ENCODE data around the gene GAREM1.

Gene GAREM1

GRCh38 chr18:32425466-32425865, 45.2 kb downstream of the GAREM1 start:
- no peak for DNase-seq (ENCODE audit: low spot score)

- no peak for DNase-seq (ENCODE audit: low spot score)
Observed at GRCh38 chr18:32424696-32425095, 46.0 kb downstream of the GAREM1 start.

- DNase-seq (ENCODE audit: low spot score): no peak
Observed at GRCh38 chr18:32422978-32423740, 47.5 kb downstream of the GAREM1 start.

- DNase-seq (ENCODE audit: low spot score): no peak
Observed at GRCh38 chr18:32422201-32422600, 48.5 kb downstream of the GAREM1 start.

GRCh38 chr18:32420084-32420750, 50.5 kb downstream of the GAREM1 start:
- DNase-seq (ENCODE audit: low spot score): no peak

GRCh38 chr18:32418148-32418547, 52.5 kb downstream of the GAREM1 start:
- no peak for DNase-seq (ENCODE audit: low spot score)

GRCh38 chr18:32405588-32405987, 65.1 kb downstream of the GAREM1 start:
- no peak for DNase-seq (ENCODE audit: low spot score)

GRCh38 chr18:32401621-32402020, 69.1 kb downstream of the GAREM1 start:
- DNase-seq (ENCODE audit: low spot score): no peak

GRCh38 chr18:32393407-32393806, 77.3 kb downstream of the GAREM1 start:
- DNase-seq (ENCODE audit: low spot score): no peak

GRCh38 chr18:32391126-32391525, 79.6 kb downstream of the GAREM1 start:
- no peak for DNase-seq (ENCODE audit: low spot score)

GRCh38 chr18:32389858-32390257, 80.8 kb downstream of the GAREM1 start:
- DNase-seq (ENCODE audit: low spot score): no peak

GRCh38 chr18:32389191-32389590, 81.5 kb downstream of the GAREM1 start:
- DNase-seq (ENCODE audit: low spot score): no peak

- DNase-seq (ENCODE audit: low spot score): no peak
Observed at GRCh38 chr18:32386471-32386870, 84.2 kb downstream of the GAREM1 start.

- no peak for DNase-seq (ENCODE audit: low spot score)
Observed at GRCh38 chr18:32383050-32383819, 87.4 kb downstream of the GAREM1 start.

- no peak for DNase-seq (ENCODE audit: low spot score)
Observed at GRCh38 chr18:32381761-32382160, 88.9 kb downstream of the GAREM1 start.

GRCh38 chr18:32380559-32380958, 90.1 kb downstream of the GAREM1 start:
- DNase-seq (ENCODE audit: low spot score): no peak

- DNase-seq (ENCODE audit: low spot score): no peak
Observed at GRCh38 chr18:32379891-32380290, 90.8 kb downstream of the GAREM1 start.

- DNase-seq (ENCODE audit: low spot score): no peak
Observed at GRCh38 chr18:32378705-32379104, 92.0 kb downstream of the GAREM1 start.

- DNase-seq (ENCODE audit: low spot score): no peak
Observed at GRCh38 chr18:32373995-32374394, 96.7 kb downstream of the GAREM1 start.

- no peak for DNase-seq (ENCODE audit: low spot score)
Observed at GRCh38 chr18:32373505-32373904, 97.2 kb downstream of the GAREM1 start.

- no peak for DNase-seq (ENCODE audit: low spot score)
Observed at GRCh38 chr18:32372381-32373061, 98.2 kb downstream of the GAREM1 start.

GRCh38 chr18:32372047-32372380, 98.7 kb downstream of the GAREM1 start:
- DNase-seq (ENCODE audit: low spot score): no peak

Measured in CD4-positive, alpha-beta T cell treated with Interleukin-15 for 4 hours (primary cell).